Measurements from ENCODE around the gene RMI2. TPM values are rescaled to one million over a fixed set of nuclear protein-coding genes. Genes with fewer than 3 reads are reported as not detected.

The RMI2 gene
- total RNA-seq, 2 experiments from 2014 or later = 68.9 to 69.9 TPM

GRCh38 chr16:11325404-11326083 is 19.7 kb upstream of the RMI2 start:
- no peak overlapping the region for H3K4me3 Mint-ChIP-seq
- peaks cover 49% of the 10 kb centered on the region for H3K4me1 Mint-ChIP-seq (ENCODE audit: low read depth)
- POLR2A ChIA-PET = interaction anchor here (1.8 kb wide), 1 partner anchor 14 kb away, joined by 7 read pairs; no protein-coding TSS in a partner anchor
- no peaks in the 10 kb centered on the region for H3K27me3 Mint-ChIP-seq
- H3K27ac Mint-ChIP-seq = peak overlapping the region; percentile 64
- no peaks in the 10 kb centered on the region for H3K36me3 Mint-ChIP-seq
- no peaks in the 10 kb centered on the region for H3K9me3 Mint-ChIP-seq
- DNase-seq = peak; percentile 60
- CTCF ChIA-PET = interaction anchor here (0.7 kb wide), 1 partner anchor 28 kb away, joined by 3 read pairs; no protein-coding TSS in a partner anchor
- intact Hi-C loops (cut with micrococcal nuclease) = no loop called here

DNA sequence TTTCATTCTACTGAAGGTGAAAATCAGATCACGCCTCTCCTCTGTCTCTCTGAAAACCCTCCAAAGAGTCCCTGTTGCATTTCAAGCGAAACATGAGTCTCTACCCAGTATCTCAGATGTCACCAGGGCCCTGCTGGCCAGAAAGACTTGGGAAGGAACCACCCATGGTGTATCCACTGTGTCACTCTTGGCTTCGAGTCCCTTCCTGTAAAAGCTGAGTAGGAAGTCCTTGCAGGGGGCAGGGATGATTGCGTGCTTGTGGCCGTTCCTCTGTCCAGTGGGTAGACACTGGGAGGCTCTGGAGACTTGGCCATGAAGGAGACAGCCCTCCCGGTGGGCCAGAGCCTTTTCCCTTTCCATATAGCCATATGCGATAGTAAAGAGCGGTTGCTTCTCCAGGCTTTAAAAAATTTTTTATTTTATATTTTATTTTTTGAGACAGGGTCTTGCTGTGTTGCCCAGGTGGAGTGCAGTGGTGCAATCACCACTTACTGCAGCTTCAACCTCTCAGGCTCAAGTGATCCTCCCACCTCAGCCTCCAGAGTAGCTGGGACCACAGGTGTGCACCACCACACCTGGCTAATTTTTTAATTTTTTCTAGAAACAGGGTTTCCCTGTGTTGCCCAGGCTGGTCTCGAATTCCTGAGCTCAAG is 19.0 kb upstream of the RMI2 start:
- peak overlapping the region; percentile 43 for H3K27ac Mint-ChIP-seq
- intact Hi-C loops (cut with micrococcal nuclease) = no loop called here
- ChIA-PET CTCF (interaction anchor here (0.6 to 0.7 kb wide), 2 partner anchors 28 to 373 kb away, joined by 3 read pairs; no protein-coding TSS in a partner anchor), POLR2A (interaction anchor here (1.2 to 1.8 kb wide), 2 partner anchors 15 to 71 kb away, joined by 3 to 7 read pairs; no protein-coding TSS in a partner anchor)
- H3K36me3 Mint-ChIP-seq = no peaks in the 10 kb centered on the region
- DNase-seq = no peak
- no peaks in the 10 kb centered on the region for H3K27me3 Mint-ChIP-seq
- H3K4me3 Mint-ChIP-seq = no peak overlapping the region
- peaks cover 50% of the 10 kb centered on the region for H3K4me1 Mint-ChIP-seq (ENCODE audit: low read depth)
- no peaks in the 10 kb centered on the region for H3K9me3 Mint-ChIP-seq

DNA sequence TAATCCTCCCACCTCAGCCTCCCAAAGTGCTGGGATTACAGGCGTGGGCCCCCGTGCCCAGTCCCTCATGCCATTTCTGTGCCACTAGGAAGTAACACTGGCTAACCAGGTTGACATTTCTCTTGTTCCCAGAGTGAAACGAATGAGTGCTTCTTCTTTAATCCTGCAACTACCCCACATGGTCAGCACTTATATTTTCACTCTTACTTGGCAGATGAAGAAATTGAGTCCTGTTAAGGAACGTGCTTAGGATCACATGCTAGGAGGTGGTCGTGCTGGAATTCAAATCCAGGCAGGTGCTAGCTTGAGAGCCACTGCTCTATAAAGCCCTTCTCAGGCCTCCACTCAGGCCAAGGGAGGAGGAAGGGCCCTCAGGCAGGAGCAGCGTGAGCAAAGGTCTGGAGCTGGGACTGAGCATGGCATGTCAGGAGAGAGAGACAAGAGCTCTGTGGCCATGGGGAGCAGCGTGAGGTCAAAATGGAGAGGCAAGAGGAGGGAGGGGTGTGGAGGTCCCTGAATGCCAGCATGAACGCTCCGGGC is 18.5 kb upstream of the RMI2 start:
- Mint-ChIP-seq H3K9me3 (no peaks in the 10 kb centered on the region), H3K4me1 (ENCODE audit: low read depth) (peaks cover 50% of the 10 kb centered on the region), H3K36me3 (no peaks in the 10 kb centered on the region), H3K4me3 (no peak overlapping the region), H3K27ac (peak overlapping the region; percentile 4), H3K27me3 (no peaks in the 10 kb centered on the region)
- no peak for DNase-seq
- POLR2A ChIA-PET = interaction anchor here (1.2 to 1.8 kb wide), 2 partner anchors 16 to 72 kb away, joined by 3 to 7 read pairs; no protein-coding TSS in a partner anchor
- intact Hi-C loops (cut with micrococcal nuclease) = no loop called here
- CTCF ChIA-PET = interaction anchor here (0.6 kb wide), 1 partner anchor 373 kb away, joined by 3 read pairs; no protein-coding TSS in a partner anchor

DNA sequence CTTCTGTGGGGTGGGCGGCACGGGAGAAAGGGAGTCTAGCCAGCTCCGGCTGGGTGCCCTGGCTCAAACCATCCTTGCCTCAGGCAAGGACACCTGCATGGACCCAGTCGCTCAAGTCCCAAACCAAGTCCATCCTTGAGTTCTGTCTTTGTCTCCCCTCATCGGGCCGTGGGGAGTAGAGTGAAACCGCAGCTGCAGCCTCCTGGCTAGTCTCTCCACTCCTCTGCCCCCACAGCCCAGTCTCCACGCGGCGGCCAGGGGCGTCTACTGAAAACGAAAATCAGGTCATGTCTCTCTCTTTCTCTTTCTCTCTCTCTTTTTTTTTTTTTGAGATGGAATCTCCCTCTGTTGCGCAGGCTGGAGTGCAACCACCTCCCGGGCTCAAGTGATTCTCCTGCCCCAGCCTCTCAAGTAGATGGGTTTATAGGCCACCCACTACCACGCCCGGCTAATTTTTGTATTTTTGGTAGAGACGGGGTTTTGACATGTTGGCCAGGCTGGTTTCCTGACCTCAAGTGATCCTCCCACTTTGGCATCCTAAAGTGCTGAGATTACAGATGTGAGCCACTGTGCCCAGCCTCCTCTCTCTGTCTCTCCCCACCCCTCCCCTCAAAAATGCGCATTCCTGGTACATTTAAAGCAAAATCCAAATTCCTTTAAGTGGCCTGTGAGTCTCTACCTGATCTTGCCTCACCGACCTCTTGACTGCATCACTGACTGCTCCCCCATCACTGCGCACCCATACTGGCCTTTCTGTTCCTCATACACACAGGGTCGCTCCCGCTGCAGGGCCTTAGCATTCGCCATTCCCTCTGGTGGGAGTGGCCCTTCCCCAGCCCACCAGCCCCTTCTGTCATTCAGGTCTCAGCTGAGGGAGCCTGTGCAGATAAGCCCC is 17.7 kb upstream of the RMI2 start:
- Mint-ChIP-seq H3K27ac (peak overlapping the region; percentile 62), H3K4me3 (peak overlapping the region; percentile 20), H3K9me3 (no peaks in the 10 kb centered on the region), H3K27me3 (no peaks in the 10 kb centered on the region), H3K36me3 (no peaks in the 10 kb centered on the region), H3K4me1 (ENCODE audit: low read depth) (peaks cover 50% of the 10 kb centered on the region)
- ChIA-PET CTCF (interaction anchor here (0.8 to 1.6 kb wide), 2 partner anchors 27 to 71 kb away, joined by 3 to 8 read pairs; partner anchors contain the start of gene SOCS1), POLR2A (interaction anchor here (1.2 to 1.8 kb wide), 2 partner anchors 16 to 73 kb away, joined by 3 to 7 read pairs; no protein-coding TSS in a partner anchor)
- intact Hi-C loops (cut with micrococcal nuclease) = loop anchor here (1.0 to 2.0 kb wide), 2 partner anchors 16 to 27 kb away; no protein-coding TSS in a partner anchor
- peak; percentile 51 for DNase-seq

DNA sequence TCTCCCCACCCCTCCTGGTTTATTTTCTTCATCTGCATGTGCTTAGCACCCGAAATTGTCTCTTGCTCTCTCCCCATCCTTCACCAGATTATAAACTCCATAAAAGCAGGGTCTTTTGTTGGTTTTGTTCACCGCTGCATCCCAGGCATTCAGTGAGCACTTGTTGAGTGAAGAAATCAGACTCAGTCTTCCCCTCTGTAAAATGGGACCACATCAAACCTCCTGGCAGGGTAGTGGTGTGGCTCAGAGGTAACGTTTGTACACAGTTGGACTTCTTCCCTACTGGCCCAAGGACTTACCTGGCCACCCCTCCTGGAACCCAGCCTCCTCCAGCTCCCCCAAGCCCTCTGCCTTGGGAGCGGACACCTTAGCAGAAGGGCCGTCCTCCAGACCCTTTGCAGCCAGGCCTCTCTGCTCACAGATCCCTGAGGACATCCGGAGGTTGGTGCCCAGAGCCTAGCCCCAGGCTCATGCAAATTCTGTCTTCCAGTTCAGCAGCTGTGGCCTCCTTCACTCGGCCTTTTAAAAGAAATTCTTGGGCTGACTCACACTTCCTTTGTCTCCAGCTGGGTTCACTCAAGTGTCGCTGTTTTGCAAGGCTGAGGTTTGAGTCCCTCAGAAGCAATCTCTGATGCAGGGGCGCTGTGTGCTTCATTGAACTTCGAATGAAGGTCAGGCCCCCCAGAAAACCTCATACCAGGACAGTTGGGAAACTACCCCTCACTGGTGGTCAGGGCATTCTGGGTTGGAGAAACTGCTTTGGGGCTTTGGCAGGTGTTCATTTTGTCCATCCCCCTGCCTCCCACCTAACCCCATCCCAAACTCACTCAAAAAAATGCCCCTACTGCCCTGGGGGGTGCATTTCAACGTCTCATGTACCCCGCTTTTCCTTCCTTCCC is 16.8 kb upstream of the RMI2 start:
- H3K4me3 Mint-ChIP-seq = peak overlapping the region; percentile 36

DNA sequence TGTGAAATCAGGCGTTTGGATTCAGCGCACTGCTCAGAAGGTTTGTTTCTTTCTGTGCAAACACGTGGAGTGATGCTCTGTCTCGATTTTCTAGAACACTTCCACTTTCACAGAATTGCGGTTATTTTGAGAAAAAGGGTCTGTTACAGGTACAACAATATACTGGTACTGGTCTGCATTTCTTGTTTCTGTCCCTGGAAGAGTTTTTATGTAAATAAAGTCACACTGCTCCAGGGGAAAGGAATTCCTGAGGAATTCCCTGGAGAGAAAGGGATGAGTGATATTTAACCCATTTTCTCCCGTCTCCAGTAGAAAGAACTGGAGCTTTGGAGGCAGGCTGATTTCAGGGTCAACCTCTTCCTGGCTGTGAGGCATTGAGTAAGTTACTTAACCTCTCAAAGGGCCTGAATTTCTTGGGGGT is 16.2 kb upstream of the RMI2 start:
- no peaks in the 10 kb centered on the region for H3K9me3 Mint-ChIP-seq
- DNase-seq = no peak
- H3K36me3 Mint-ChIP-seq = no peaks in the 10 kb centered on the region

More for the DNA sequence above, 16.8 kb upstream of the RMI2 start:
- peaks cover 52% of the 10 kb centered on the region for H3K4me1 Mint-ChIP-seq (ENCODE audit: low read depth)
- ChIA-PET CTCF (interaction anchor here (0.8 to 1.6 kb wide), 2 partner anchors 26 to 72 kb away, joined by 3 to 8 read pairs; partner anchors contain the start of gene SOCS1), POLR2A (no interaction called here)
- intact Hi-C loops (cut with micrococcal nuclease) = loop anchor here (1.0 to 2.0 kb wide), 2 partner anchors 17 to 26 kb away; no protein-coding TSS in a partner anchor
- H3K27me3 Mint-ChIP-seq = no peaks in the 10 kb centered on the region
- peak overlapping the region; percentile 53 for H3K27ac Mint-ChIP-seq
- H3K36me3 Mint-ChIP-seq = no peaks in the 10 kb centered on the region
- H3K9me3 Mint-ChIP-seq = no peaks in the 10 kb centered on the region
- peak; percentile 74 for DNase-seq

GRCh38 chr16:11329891-11330290 is 15.4 kb upstream of the RMI2 start:
- ChIA-PET CTCF (interaction anchor here (1.1 to 1.9 kb wide), 2 partner anchors 25 to 42 kb away, joined by 4 to 6 read pairs; no protein-coding TSS in a partner anchor), POLR2A (no interaction called here)
- intact Hi-C loops (cut with micrococcal nuclease) = loop anchor here (2.0 kb wide), 1 partner anchor 25 kb away; no protein-coding TSS in a partner anchor
- no peak for DNase-seq
- Mint-ChIP-seq H3K36me3 (no peaks in the 10 kb centered on the region), H3K9me3 (no peaks in the 10 kb centered on the region), H3K27ac (no peak overlapping the region), H3K27me3 (no peaks in the 10 kb centered on the region), H3K4me3 (no peak overlapping the region), H3K4me1 (ENCODE audit: low read depth) (peaks cover 50% of the 10 kb centered on the region)

More for the DNA sequence above, 16.2 kb upstream of the RMI2 start:
- ChIA-PET POLR2A (no interaction called here), CTCF (interaction anchor here (1.6 to 1.9 kb wide), 2 partner anchors 43 to 73 kb away, joined by 6 to 8 read pairs; partner anchors contain the start of gene SOCS1)
- H3K27me3 Mint-ChIP-seq = no peaks in the 10 kb centered on the region
- intact Hi-C loops (cut with micrococcal nuclease) = loop anchor here (2.0 kb wide), 1 partner anchor 26 kb away; no protein-coding TSS in a partner anchor
- peaks cover 52% of the 10 kb centered on the region for H3K4me1 Mint-ChIP-seq (ENCODE audit: low read depth)
- peak overlapping the region; percentile 36 for H3K4me3 Mint-ChIP-seq
- peak overlapping the region; percentile 52 for H3K27ac Mint-ChIP-seq

GRCh38 chr16:11330526-11331237 is 14.6 kb upstream of the RMI2 start:
- Mint-ChIP-seq H3K27me3 (no peaks in the 10 kb centered on the region), H3K9me3 (no peaks in the 10 kb centered on the region), H3K27ac (no peak overlapping the region), H3K36me3 (no peaks in the 10 kb centered on the region), H3K4me1 (ENCODE audit: low read depth) (peaks cover 42% of the 10 kb centered on the region), H3K4me3 (no peak overlapping the region)
- no peak for DNase-seq
- intact Hi-C loops (cut with micrococcal nuclease) = no loop called here
- ChIA-PET CTCF (interaction anchor here (1.1 to 1.9 kb wide), 2 partner anchors 24 to 41 kb away, joined by 4 to 6 read pairs; no protein-coding TSS in a partner anchor), POLR2A (no interaction called here)

GRCh38 chr16:11331967-11332366 is 13.3 kb upstream of the RMI2 start:
- Mint-ChIP-seq H3K4me1 (ENCODE audit: low read depth) (peaks cover 33% of the 10 kb centered on the region), H3K27ac (no peak overlapping the region), H3K27me3 (no peaks in the 10 kb centered on the region), H3K9me3 (no peaks in the 10 kb centered on the region), H3K4me3 (no peak overlapping the region), H3K36me3 (no peaks in the 10 kb centered on the region)
- no peak for DNase-seq
- intact Hi-C loops (cut with micrococcal nuclease) = no loop called here
- POLR2A ChIA-PET = no interaction called here
- CTCF ChIA-PET = no interaction called here

- no peak overlapping the region for H3K27ac Mint-ChIP-seq
- H3K27me3 Mint-ChIP-seq = no peaks in the 10 kb centered on the region
- ChIA-PET POLR2A (no interaction called here), CTCF (interaction anchor here (1.2 kb wide), 1 partner anchor 77 kb away, joined by 3 read pairs; the partner anchor contains the start of gene SOCS1)
- intact Hi-C loops (cut with micrococcal nuclease) = no loop called here
- H3K4me3 Mint-ChIP-seq = no peak overlapping the region
- DNase-seq = no peak
- peaks cover 22% of the 10 kb centered on the region for H3K4me1 Mint-ChIP-seq (ENCODE audit: low read depth)
- no peaks in the 10 kb centered on the region for H3K9me3 Mint-ChIP-seq
- no peaks in the 10 kb centered on the region for H3K36me3 Mint-ChIP-seq
Measured at GRCh38 chr16:11333010-11333409, 12.2 kb upstream of the RMI2 start.

Measured in activated CD4-positive, alpha-beta memory T cell treated with anti-CD3 and anti-CD28 coated beads for 36 hours (primary cell).